ENCODE data around the gene SERPINB2. TPM values are rescaled to one million over a fixed set of nuclear protein-coding genes. Genes with fewer than 3 reads are reported as not detected.
A peak's percentile ranks its signal among the peaks of the same experiment; 100 is the strongest.

Gene SERPINB2
- total RNA-seq, 1 experiment from 2014 or later: 9.9 TPM

DNA sequence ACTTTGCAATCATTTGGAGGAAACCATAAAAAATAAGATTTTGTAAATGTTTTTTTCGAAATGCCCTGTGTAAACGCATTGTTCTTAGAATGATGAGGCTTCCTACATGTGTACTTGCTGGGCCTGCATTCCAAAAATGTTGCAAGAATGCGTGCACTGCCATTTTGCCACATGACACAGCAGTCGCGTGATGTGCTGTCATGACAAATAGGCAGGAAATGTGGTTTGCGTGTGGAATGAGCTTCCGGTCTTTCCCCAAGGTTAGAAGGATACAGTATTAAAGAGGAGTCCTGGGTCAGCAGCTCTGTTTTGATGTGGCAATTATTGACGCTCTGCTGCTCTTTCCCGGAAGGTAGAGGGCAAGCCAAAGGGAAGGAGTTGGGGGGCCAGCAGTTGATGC lies 18.1 kb upstream of the SERPINB2 start:
- ChIA-PET POLR2A (ENCODE audit: unreplicated experiment) (no interaction called here), CTCF (no interaction called here)
- Histone ChIP-seq H3K36me3 (ENCODE audit: low read depth, low read length) (no peaks in the 10 kb centered on the region), H2AFZ (ENCODE audit: low read length) (no peak overlapping the region), H3F3A (ENCODE audit: low read length, unreplicated experiment) (no peaks in the 10 kb centered on the region), H3K4me2 (ENCODE audit: low read length) (no peak overlapping the region), H3K9me2 (replicated peaks; ENCODE audit: low read length) (no peaks in the 10 kb centered on the region), H4K20me1 (ENCODE audit: low read length) (no peaks in the 10 kb centered on the region), H3K9me3 (ENCODE audit: low read length) (no peaks in the 10 kb centered on the region), H3K79me2 (ENCODE audit: low read length) (no peaks in the 10 kb centered on the region), H3K27me3 (ENCODE audit: low read length) (no peaks in the 10 kb centered on the region), H3K4me3 (ENCODE audit: low read length) (no peak overlapping the region), H3K9ac (ENCODE audit: low read length) (no peak overlapping the region), H3K27ac (ENCODE audit: low read length) (no peak overlapping the region), H3K4me1 (ENCODE audit: insufficient read depth, low read length) (peaks cover 3% of the 10 kb centered on the region; the same call in 1 of the 2 replicates)
- ATAC-seq (no peak), DNase-seq (no peak)
- BruUV-seq (replicated peaks): no TSS peak
- intact Hi-C loops (cut with micrococcal nuclease): no loop called here
- TF ChIP-seq EZH2phosphoT487 (IDR thresholded peaks at IDR 0.05; ENCODE audit: borderline replicate concordance, low read length) (no peak), CTCF (conservative IDR thresholded peaks at IDR 0.05; ENCODE audit: low read depth, low read length) (no peak), EZH2 (IDR thresholded peaks at IDR 0.05; ENCODE audit: low read length, unreplicated experiment) (no peak)

- Histone ChIP-seq H3K4me3 (ENCODE audit: low read length) (no peak overlapping the region), H3F3A (ENCODE audit: low read length, unreplicated experiment) (no peaks in the 10 kb centered on the region), H3K36me3 (ENCODE audit: low read depth, low read length) (no peaks in the 10 kb centered on the region), H3K9me3 (ENCODE audit: low read length) (no peaks in the 10 kb centered on the region), H3K9me2 (replicated peaks; ENCODE audit: low read length) (no peaks in the 10 kb centered on the region), H3K27me3 (ENCODE audit: low read length) (no peaks in the 10 kb centered on the region), H3K9ac (ENCODE audit: low read length) (no peak overlapping the region), H3K4me1 (ENCODE audit: insufficient read depth, low read length) (peaks cover 3% of the 10 kb centered on the region; the same call in 1 of the 2 replicates), H2AFZ (ENCODE audit: low read length) (no peak overlapping the region), H3K27ac (ENCODE audit: low read length) (no peak overlapping the region), H3K79me2 (ENCODE audit: low read length) (no peaks in the 10 kb centered on the region), H4K20me1 (ENCODE audit: low read length) (no peaks in the 10 kb centered on the region), H3K4me2 (ENCODE audit: low read length) (0 out of 2 replicates have a peak overlapping the region, but pooled peaks have one; percentile 26)
- DNase-seq (peak; percentile 57), ATAC-seq (peak; percentile 40; the same call in 1 of the 2 replicates)
- intact Hi-C loops (cut with micrococcal nuclease): no loop called here
- BruUV-seq (replicated peaks): no TSS peak
- CTCF ChIA-PET: no interaction called here
- POLR2A ChIA-PET (ENCODE audit: unreplicated experiment): no interaction called here
- TF ChIP-seq EZH2 (IDR thresholded peaks at IDR 0.05; ENCODE audit: low read length, unreplicated experiment) (no peak), EZH2phosphoT487 (IDR thresholded peaks at IDR 0.05; ENCODE audit: borderline replicate concordance, low read length) (no peak), CTCF (conservative IDR thresholded peaks at IDR 0.05; ENCODE audit: low read depth, low read length) (no peak)
Observed at GRCh38 chr18:63869851-63870250, 17.7 kb upstream of the SERPINB2 start.

DNA sequence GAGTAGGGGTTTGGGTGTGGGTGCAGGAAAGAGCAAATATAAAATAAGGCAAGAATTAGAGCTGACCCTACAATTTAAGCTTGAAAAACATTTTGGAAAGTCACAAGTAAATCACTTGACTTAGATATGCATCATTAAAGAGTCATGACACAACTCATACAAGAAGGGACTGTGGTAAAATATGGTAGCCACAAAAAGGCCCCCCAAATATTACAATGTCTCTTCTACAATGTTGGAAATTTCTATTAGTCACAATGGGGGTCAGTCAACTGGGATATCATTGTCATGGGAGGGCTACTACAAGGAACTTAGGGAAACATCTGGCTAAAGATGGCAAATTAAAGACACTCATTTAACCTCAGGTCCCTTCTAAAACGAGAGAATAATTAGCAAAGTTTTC lies 15.7 kb upstream of the SERPINB2 start:
- no peak for ATAC-seq
- Histone ChIP-seq H3K79me2 (ENCODE audit: low read length) (no peaks in the 10 kb centered on the region), H3K27ac (ENCODE audit: low read length) (no peak overlapping the region), H4K20me1 (ENCODE audit: low read length) (no peaks in the 10 kb centered on the region), H3F3A (ENCODE audit: low read length, unreplicated experiment) (no peaks in the 10 kb centered on the region), H2AFZ (ENCODE audit: low read length) (no peak overlapping the region), H3K27me3 (ENCODE audit: low read length) (no peaks in the 10 kb centered on the region), H3K9me2 (replicated peaks; ENCODE audit: low read length) (no peaks in the 10 kb centered on the region), H3K4me1 (ENCODE audit: insufficient read depth, low read length) (peaks cover 3% of the 10 kb centered on the region; the same call in 1 of the 2 replicates), H3K9me3 (ENCODE audit: low read length) (no peaks in the 10 kb centered on the region), H3K9ac (ENCODE audit: low read length) (no peak overlapping the region), H3K36me3 (ENCODE audit: low read depth, low read length) (no peaks in the 10 kb centered on the region), H3K4me3 (ENCODE audit: low read length) (no peak overlapping the region), H3K4me2 (ENCODE audit: low read length) (no peak overlapping the region)
- no peak for DNase-seq
- ChIA-PET POLR2A (ENCODE audit: unreplicated experiment) (no interaction called here), CTCF (no interaction called here)
- no peak for TF ChIP-seq CTCF (conservative IDR thresholded peaks at IDR 0.05; ENCODE audit: low read depth, low read length)
- TF ChIP-seq EZH2 (IDR thresholded peaks at IDR 0.05; ENCODE audit: low read length, unreplicated experiment): no peak
- TF ChIP-seq EZH2phosphoT487 (IDR thresholded peaks at IDR 0.05; ENCODE audit: borderline replicate concordance, low read length): no peak
- intact Hi-C loops (cut with micrococcal nuclease): no loop called here
- no TSS peak for BruUV-seq (replicated peaks)

All from PC-3 (cell line).